T-cell (primary cell): Measurements from ENCODE around the gene SULF2. TPM values are rescaled to one million over a fixed set of nuclear protein-coding genes. Genes with fewer than 3 reads are reported as not detected.

Source experiments
- ATAC-seq, 4 experiments: fragments of 200-7000 bp in 3 of 4; fragments of 150-1000 bp in 1 of 4; cut with Tn5 transposase; replicated peaks in 1 of 4; 1 replicate in 3 of 4; 2 replicates in 1 of 4; pipeline ENCODE4 v1.10.0; 2021; ENCODE audit warnings: moderate library complexity in 3 of 4, mild to moderate bottlenecking in 2 of 4, moderate number of reproducible peaks in 1 of 4
- CTCF ChIA-PET, 2 donors: fragments of 300-600 bp; sonication (Branson Sonifier 250); formaldehyde crosslinking; loops; one replicate each; lab custom pipeline; 2022; ENCODE audit warnings: antibody characterized with exemption in 2 of 2; lab: Charles Lee
- POLR2A ChIA-PET, 2 donors: fragments of 300-600 bp; sonication (Branson Sonifier 250); formaldehyde crosslinking; loops; one replicate each; lab custom pipeline; 2022; ENCODE audit warnings: antibody characterized with exemption in 2 of 2; lab: Charles Lee
- DNase-seq, 35 experiments: peaks; one replicate each; pipeline versions ENCODE4 v3.0.0 to v3.0.0-alpha.2; 2013 to 2023
- H3K27ac ChIP-seq: one replicate; pipeline ENCODE4 v1.5.1; 2013; ENCODE audit warnings: low read length
- H3K27me3 ChIP-seq, 2 experiments: replicated peaks in 1 of 2; 1 replicate in 1 of 2; 2 replicates in 1 of 2; pipeline versions ENCODE4 v1.6.1 to v1.7.0; 2013; ENCODE audit warnings: low read length in 1 of 2, mixed read lengths in 1 of 2; ENCODE audit not compliant: control insufficient read depth in 2 of 2, insufficient read depth in 2 of 2; ENCODE audit errors: extremely low read depth in 1 of 2
- H3K36me3 ChIP-seq, 2 donors: 1 replicate in 1 of 2; 2 replicates in 1 of 2; pipeline versions ENCODE4 v1.6.1 to v1.7.0; 2013; ENCODE audit warnings: low read length in 1 of 2; ENCODE audit not compliant: control insufficient read depth in 2 of 2, insufficient read depth in 1 of 2; ENCODE audit errors: extremely low read depth in 1 of 2
- H3K4me1 ChIP-seq, 2 experiments: 1 replicate in 1 of 2; 2 replicates in 1 of 2; pipeline versions ENCODE4 v1.6.1 to v1.7.0; 2013; ENCODE audit warnings: low read length in 2 of 2, mixed read lengths in 1 of 2; ENCODE audit not compliant: insufficient read depth in 2 of 2, control insufficient read depth in 1 of 2; ENCODE audit errors: extremely low read depth in 1 of 2
- H3K4me3 ChIP-seq, 2 donors: 1 replicate in 1 of 2; 2 replicates in 1 of 2; pipeline versions ENCODE4 v1.5.1 to v1.7.0; 2013; ENCODE audit warnings: mild to moderate bottlenecking in 2 of 2, low read length in 1 of 2, moderate library complexity in 1 of 2; ENCODE audit not compliant: control insufficient read depth in 1 of 2; ENCODE audit errors: extremely low read depth in 1 of 2
- H3K9me3 ChIP-seq: 2 replicates; pipeline ENCODE4 v1.7.0; 2013
- H3K27ac Mint-ChIP-seq, 2 donors: one replicate each; pipeline ENCODE4 v1.8.0; 2020 to 2021; ENCODE audit warnings: mild to moderate bottlenecking in 2 of 2, mixed read lengths in 2 of 2
- H3K27me3 Mint-ChIP-seq, 2 donors: one replicate each; pipeline ENCODE4 v1.8.0; 2021 to 2022; ENCODE audit warnings: mixed read lengths in 2 of 2
- H3K36me3 Mint-ChIP-seq: one replicate; pipeline ENCODE4 v1.8.0; 2021; ENCODE audit warnings: mixed read lengths
- H3K4me1 Mint-ChIP-seq, 3 donors: one replicate each; pipeline ENCODE4 v1.8.0; 2020 to 2022; ENCODE audit warnings: mixed read lengths in 3 of 3, mild to moderate bottlenecking in 1 of 3
- H3K4me3 Mint-ChIP-seq, 3 donors: one replicate each; pipeline ENCODE4 v1.8.0; 2020 to 2022; ENCODE audit warnings: mild to moderate bottlenecking in 3 of 3, mixed read lengths in 3 of 3, moderate library complexity in 3 of 3
- H3K9me3 Mint-ChIP-seq, 3 donors: one replicate each; pipeline ENCODE4 v1.8.0; 2020 to 2022; ENCODE audit warnings: mixed read lengths in 3 of 3
- WGBS: methylation state at CpG from one replicate; pipeline ENCODE4 v1.1.5; 2013; ENCODE audit warnings: missing lambda C conversion rate; ENCODE audit not compliant: insufficient coverage; 5-methylcytosine and 5-hydroxymethylcytosine counted together
- total RNA-seq, 35 experiments: library from RNA in 6 of 35; stranded (reverse) in 6 of 35; fragments of 120-200 nt in 1 of 35; gene quantifications; one replicate each; pipeline versions ENCODE4 v1.2.1 to v1.2.4 and lab custom pipeline; 2013 to 2026

The SULF2 gene
- total RNA-seq, 5 donors from 2014 or later (not counting 1 experiment from before 2014, with no cell fraction given), result 0.76 to 1.7 (median 1.3) TPM

DNA sequence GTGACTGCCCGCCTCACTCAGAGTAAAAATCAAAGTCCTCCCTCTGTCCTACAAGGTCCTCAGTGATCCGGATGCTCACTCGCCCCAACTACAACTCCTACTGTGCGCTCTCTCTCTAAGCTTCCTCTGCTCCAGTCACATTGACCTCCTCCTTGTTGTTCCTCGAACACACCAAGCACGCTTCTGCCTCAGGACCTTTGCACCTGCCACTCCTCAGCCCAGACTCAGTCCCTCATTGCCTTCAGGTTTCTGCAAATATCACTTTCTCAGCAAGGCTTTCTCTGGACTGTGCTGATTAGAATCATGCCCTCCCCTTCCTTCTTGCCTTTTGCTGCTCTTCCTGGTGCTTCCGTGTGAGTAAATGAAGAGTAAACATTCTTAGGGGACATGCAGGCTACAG is 41.6 kb downstream of the SULF2 start:
- no peak overlapping the region for H3K27ac ChIP-seq
- H3K27ac Mint-ChIP-seq, result no peak overlapping the region
- no peaks in the 10 kb centered on the region for H3K36me3 ChIP-seq
- H3K4me1 Mint-ChIP-seq, result peaks cover 7 to 10% (median 8%) of the 10 kb centered on the region in 3 donors
- no peak overlapping the region for H3K4me3 Mint-ChIP-seq
- H3K9me3 ChIP-seq, result no peaks in the 10 kb centered on the region
- no peak for ATAC-seq
- peaks cover 0 to 34% of the 10 kb centered on the region in 2 experiments for H3K27me3 ChIP-seq
- H3K9me3 Mint-ChIP-seq, result no peaks in the 10 kb centered on the region
- no peak for DNase-seq
- 93% methylated on average over 7 of the region's 7 CpGs for WGBS
- no peaks in the 10 kb centered on the region for H3K36me3 Mint-ChIP-seq
- H3K27me3 Mint-ChIP-seq, result peaks cover 6 to 12% of the 10 kb centered on the region in 2 donors
- POLR2A ChIA-PET, result no interaction called here
- no peak overlapping the region for H3K4me3 ChIP-seq
- CTCF ChIA-PET, result no interaction called here
- peaks cover 5 to 6% of the 10 kb centered on the region in 2 experiments for H3K4me1 ChIP-seq

GRCh38 chr20:47741669-47742608 is 43.3 kb downstream of the SULF2 start:
- no peaks in the 10 kb centered on the region for H3K4me1 Mint-ChIP-seq
- 75% methylated on average over 18 of the region's 22 CpGs for WGBS
- H3K36me3 Mint-ChIP-seq, result no peaks in the 10 kb centered on the region
- no peak for DNase-seq
- POLR2A ChIA-PET, result no interaction called here
- Histone ChIP-seq H3K4me1 (no peaks in the 10 kb centered on the region), H3K4me3 (no peak overlapping the region), H3K27ac (no peak overlapping the region), H3K27me3 (peaks cover 0 to 34% of the 10 kb centered on the region in 2 experiments), H3K9me3 (no peaks in the 10 kb centered on the region), H3K36me3 (no peaks in the 10 kb centered on the region)
- peaks cover 6 to 12% of the 10 kb centered on the region in 2 donors for H3K27me3 Mint-ChIP-seq
- no peak for ATAC-seq
- H3K27ac Mint-ChIP-seq, result no peak overlapping the region
- H3K9me3 Mint-ChIP-seq, result no peaks in the 10 kb centered on the region
- no peak overlapping the region for H3K4me3 Mint-ChIP-seq
- CTCF ChIA-PET, result no interaction called here

- ATAC-seq, result no peak
- peak in 4 of 35 experiments; percentile 12 to 52 (median 20) for DNase-seq
- 82% methylated on average over 11 of the region's 11 CpGs for WGBS
- Mint-ChIP-seq H3K4me1 (no peaks in the 10 kb centered on the region), H3K4me3 (no peak overlapping the region), H3K36me3 (no peaks in the 10 kb centered on the region), H3K27me3 (peaks cover 6 to 12% of the 10 kb centered on the region in 2 donors), H3K9me3 (no peaks in the 10 kb centered on the region), H3K27ac (no peak overlapping the region)
- Histone ChIP-seq H3K4me1 (no peaks in the 10 kb centered on the region), H3K27ac (no peak overlapping the region), H3K9me3 (no peaks in the 10 kb centered on the region), H3K27me3 (peaks cover 0 to 27% of the 10 kb centered on the region in 2 experiments), H3K36me3 (no peaks in the 10 kb centered on the region), H3K4me3 (no peak overlapping the region)
- ChIA-PET CTCF (no interaction called here), POLR2A (no interaction called here)
Observed at GRCh38 chr20:47740862-47741184, 44.5 kb downstream of the SULF2 start.

DNA sequence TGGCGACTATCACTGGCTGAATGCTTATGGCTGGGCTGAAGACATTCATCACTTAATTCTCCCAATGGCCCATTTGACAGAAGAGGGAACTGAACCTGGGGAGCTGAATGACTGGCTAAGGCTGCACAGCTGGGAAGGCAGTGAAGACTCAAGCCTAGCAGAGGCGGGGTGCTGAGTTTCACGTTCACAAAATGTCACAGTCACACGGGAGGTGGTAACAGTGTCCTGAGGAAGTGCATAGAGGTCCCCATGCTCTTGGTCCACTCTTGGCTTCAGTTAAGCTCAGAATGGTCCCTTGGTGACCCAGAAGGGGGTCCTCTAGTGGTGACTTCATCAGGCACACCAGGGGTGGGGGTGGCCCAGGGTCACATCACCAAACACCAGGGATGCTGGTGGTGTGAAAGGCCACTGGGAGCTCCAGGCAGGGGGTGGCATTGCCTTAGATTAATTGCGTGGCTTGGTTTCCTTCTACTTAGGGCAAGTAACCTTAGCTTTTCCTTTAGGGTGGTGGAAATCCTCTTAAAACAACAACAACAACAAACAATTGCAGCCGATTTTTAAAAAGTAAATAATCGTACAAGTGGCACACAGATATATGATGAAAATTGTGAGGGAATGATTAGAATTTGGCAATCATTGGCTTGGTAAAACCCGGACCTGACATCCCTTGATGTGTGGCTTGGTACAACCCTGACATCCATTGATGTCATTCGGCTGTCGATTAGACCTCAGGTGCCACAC is 45.0 kb downstream of the SULF2 start:
- no peak overlapping the region for H3K4me3 ChIP-seq
- H3K9me3 ChIP-seq, result no peaks in the 10 kb centered on the region
- POLR2A ChIA-PET, result no interaction called here
- H3K27me3 ChIP-seq, result peaks cover 0 to 23% of the 10 kb centered on the region in 2 experiments
- whole genome bisulfite sequencing, result 78% methylated on average over 6 of the region's 10 CpGs
- CTCF ChIA-PET, result interaction anchor here in 1 of 2 donors (0.5 kb wide), 1 partner anchor 200 kb away, joined by 3 read pairs; no protein-coding TSS in a partner anchor
- Mint-ChIP-seq H3K27ac (no peak overlapping the region), H3K4me3 (no peak overlapping the region), H3K9me3 (no peaks in the 10 kb centered on the region), H3K27me3 (peaks cover 6 to 12% of the 10 kb centered on the region in 2 donors), H3K36me3 (no peaks in the 10 kb centered on the region), H3K4me1 (no peaks in the 10 kb centered on the region)
- DNase-seq (no peak), ATAC-seq (no peak)
- H3K27ac ChIP-seq, result no peak overlapping the region
- H3K36me3 ChIP-seq, result no peaks in the 10 kb centered on the region
- H3K4me1 ChIP-seq, result no peaks in the 10 kb centered on the region

DNA sequence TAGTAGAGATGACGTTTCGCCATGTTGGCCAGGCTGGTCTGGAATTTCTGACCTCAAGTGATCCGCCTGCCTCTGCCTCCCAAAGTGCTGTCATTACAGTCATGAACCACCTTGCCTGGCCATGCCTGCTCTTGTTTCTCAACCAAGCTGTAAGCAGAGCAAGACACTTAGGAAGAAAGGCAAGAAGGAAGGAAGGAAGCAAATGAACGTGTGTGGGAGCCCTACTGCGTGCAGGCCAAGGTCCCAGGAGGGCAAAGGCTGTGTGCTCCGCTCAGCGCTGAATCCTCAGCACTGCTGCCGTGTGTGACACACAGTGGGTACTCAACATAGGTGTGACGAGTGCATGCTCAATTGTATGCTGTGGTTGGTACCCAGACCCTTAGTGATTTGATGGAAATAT is 47.4 kb downstream of the SULF2 start:
- peaks cover 0 to 15% of the 10 kb centered on the region in 2 experiments for H3K27me3 ChIP-seq
- no peaks in the 10 kb centered on the region for H3K36me3 ChIP-seq
- no peak overlapping the region for H3K4me3 Mint-ChIP-seq
- DNase-seq (no peak), ATAC-seq (no peak)
- no peaks in the 10 kb centered on the region for H3K9me3 ChIP-seq
- H3K4me1 ChIP-seq, result no peaks in the 10 kb centered on the region
- WGBS, result 85% methylated on average over 9 of the region's 9 CpGs
- no peak overlapping the region for H3K4me3 ChIP-seq
- ChIA-PET CTCF (no interaction called here), POLR2A (no interaction called here)
- H3K4me1 Mint-ChIP-seq, result no peaks in the 10 kb centered on the region
- H3K27me3 Mint-ChIP-seq, result peaks cover 6 to 9% of the 10 kb centered on the region in 2 donors
- no peak overlapping the region for H3K27ac Mint-ChIP-seq
- H3K36me3 Mint-ChIP-seq, result no peaks in the 10 kb centered on the region
- H3K27ac ChIP-seq, result no peak overlapping the region
- H3K9me3 Mint-ChIP-seq, result no peaks in the 10 kb centered on the region

DNA sequence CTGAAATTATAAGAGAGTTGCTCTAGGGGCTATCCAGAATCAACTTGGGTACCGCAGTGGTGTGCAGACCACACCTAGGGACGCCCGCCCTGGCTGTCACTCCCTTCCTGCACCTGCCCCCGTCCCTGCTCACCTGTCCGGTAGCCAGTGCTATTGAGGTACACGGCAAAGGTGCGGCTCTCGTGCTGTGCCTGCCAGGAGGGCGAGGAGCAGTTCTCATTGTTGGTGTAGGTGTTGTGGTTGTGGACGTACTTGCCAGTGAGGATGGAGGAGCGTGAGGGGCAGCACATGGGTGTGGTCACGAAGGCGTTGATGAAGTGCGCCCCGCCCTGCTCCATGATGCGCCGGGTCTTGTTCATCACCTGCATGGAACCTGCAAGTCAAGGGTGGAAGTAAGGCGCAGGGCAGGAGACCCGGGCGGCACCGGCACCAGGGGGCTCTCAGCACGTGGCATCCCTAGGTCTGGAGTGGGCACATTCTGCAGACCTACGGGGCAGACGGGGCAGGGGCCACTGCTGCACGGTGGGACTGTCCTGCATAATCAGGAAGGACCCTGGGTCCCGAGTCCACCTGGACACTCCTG is 48.6 kb downstream of the SULF2 start:
- Mint-ChIP-seq H3K27me3 (peaks cover 6 to 9% of the 10 kb centered on the region in 2 donors), H3K9me3 (no peaks in the 10 kb centered on the region), H3K4me3 (no peak overlapping the region), H3K36me3 (no peaks in the 10 kb centered on the region), H3K4me1 (no peaks in the 10 kb centered on the region), H3K27ac (no peak overlapping the region)
- Histone ChIP-seq H3K27ac (no peak overlapping the region), H3K36me3 (no peaks in the 10 kb centered on the region), H3K4me3 (no peak overlapping the region), H3K27me3 (peaks cover 0 to 10% of the 10 kb centered on the region in 2 experiments), H3K4me1 (no peaks in the 10 kb centered on the region), H3K9me3 (no peaks in the 10 kb centered on the region)
- ATAC-seq (no peak), DNase-seq (no peak)
- POLR2A ChIA-PET, result no interaction called here
- CTCF ChIA-PET, result no interaction called here
- 91% methylated on average over 24 of the region's 26 CpGs for WGBS
